HCT116 (cell line): ENCODE measurements around the gene TPPP2. TPM values are rescaled to one million over a fixed set of nuclear protein-coding genes. Genes with fewer than 3 reads are reported as not detected.

Source experiments
- ATAC-seq: fragments of 200-7000 bp; cut with Tn5 transposase; 2 replicates; pipeline ENCODE4 v1.9.1; 2020; ENCODE audit warnings: mild to moderate bottlenecking, moderate library complexity
- BruUV-seq: library from RNA; stranded (reverse); fragments of 400-500 nt; replicated peaks from 2 replicates; lab custom pipeline; 2021; lab: Mats Ljungman, UMichigan
- CTCF ChIA-PET: fragments of 300-600 bp; sonication (Branson Sonifier 250); formaldehyde crosslinking; loops from one replicate; lab custom pipeline; 2021; ENCODE audit warnings: antibody characterized with exemption; lab: Charles Lee
- POLR2A ChIA-PET: fragments of 300-600, 350-600 bp; sonication (Branson Sonifier 250); formaldehyde crosslinking; loops from one replicate; lab custom pipeline; 2021; ENCODE audit warnings: antibody characterized with exemption; lab: Charles Lee
- RAD21 ChIA-PET, 2 experiments: fragments of 300-600 bp; sonication (Branson Sonifier 250); formaldehyde crosslinking; loops; one replicate each; lab custom pipeline; 2023; ENCODE audit warnings: low total read pairs in 2 of 2; ENCODE audit not compliant: uncharacterized antibody in 2 of 2, unreplicated experiment in 2 of 2, low non-redundant PET in 1 of 2; lab: Charles Lee
- DNase-seq: peaks from one replicate; pipeline ENCODE4 v3.0.0-alpha.2; 2010; ENCODE audit warnings: low read depth, low spot score
- H2AFZ ChIP-seq: fragments of 200-600 bp; shearing (Covaris generic), sonication (generic); 2 replicates; pipeline ENCODE4 v1.6.1; 2017; ENCODE audit warnings: low read depth, mixed run types, mixed read lengths, antibody characterized with exemption, low read length; ENCODE audit not compliant: poor library complexity, severe bottlenecking
- H3K27ac ChIP-seq: 2 replicates; pipeline ENCODE4 v1.5.1; 2012; ENCODE audit warnings: low read depth, low read length
- H3K27me3 ChIP-seq: fragments of 200-600 bp; sonication (generic); 2 replicates; pipeline ENCODE4 v1.6.1; 2016; ENCODE audit warnings: mixed run types, low read length, mixed read lengths; ENCODE audit not compliant: insufficient read depth
- H3K36me3 ChIP-seq, 2 experiments: fragments of 200-500 bp in 1 of 2; fragments of 200-600 bp in 1 of 2; sonication (Bioruptor generic) in 1 of 2; sonication (generic) in 1 of 2; 2 replicates each; pipeline versions ENCODE4 v1.5.1 to v1.6.1; 2014 to 2016; ENCODE audit warnings: low read length in 2 of 2, inconsistent platforms in 1 of 2, mixed read lengths in 1 of 2, mixed run types in 1 of 2; ENCODE audit not compliant: insufficient read depth in 2 of 2, control insufficient read depth in 1 of 2
- H3K4me1 ChIP-seq, 2 experiments: fragments of 200-600 bp in 1 of 2; sonication (generic) in 1 of 2; 2 replicates each; pipeline versions ENCODE4 v1.5.1 to v1.6.1; 2012 to 2017; ENCODE audit warnings: low read length in 2 of 2, inconsistent platforms in 1 of 2, mild to moderate bottlenecking in 1 of 2, mixed read lengths in 1 of 2, mixed run types in 1 of 2, moderate library complexity in 1 of 2; ENCODE audit not compliant: insufficient read depth in 2 of 2, control insufficient read depth in 1 of 2
- H3K4me2 ChIP-seq: fragments of 200-600 bp; sonication (generic); 2 replicates; pipeline ENCODE4 v1.6.1; 2017; ENCODE audit warnings: mixed run types, low read length, mixed read lengths
- H3K4me3 ChIP-seq, 2 experiments: fragments of 200-600 bp in 1 of 2; sonication (generic) in 1 of 2; replicated peaks in 1 of 2; 2 replicates each; pipeline ENCODE4 v1.5.1; 2011 to 2016; ENCODE audit warnings: low read length in 2 of 2, control low read depth in 1 of 2, low read depth in 1 of 2, mild to moderate bottlenecking in 1 of 2, mixed read lengths in 1 of 2, mixed run types in 1 of 2
- H3K79me2 ChIP-seq: fragments of 200-600 bp; sonication (generic); 2 replicates; pipeline ENCODE4 v1.6.1; 2017; ENCODE audit warnings: mild to moderate bottlenecking, mixed run types, low read length, moderate library complexity, mixed read lengths; ENCODE audit not compliant: insufficient read depth
- H3K9ac ChIP-seq: fragments of 200-600 bp; sonication (generic); 2 replicates; pipeline ENCODE4 v1.6.1; 2016; ENCODE audit warnings: low read length, mixed read lengths
- H3K9me2 ChIP-seq: fragments of 200-600 bp; sonication (generic), shearing (Covaris generic); 2 replicates; pipeline ENCODE4 v1.6.1; 2017; ENCODE audit warnings: mixed run types, mild to moderate bottlenecking, moderate library complexity; ENCODE audit not compliant: insufficient read depth
- H3K9me3 ChIP-seq, 2 experiments: fragments of 200-500 bp in 1 of 2; fragments of 200-600 bp in 1 of 2; sonication (Bioruptor generic) in 1 of 2; sonication (generic) in 1 of 2; 2 replicates each; pipeline ENCODE4 v1.6.1; 2014 to 2017; ENCODE audit warnings: low read length in 2 of 2, mixed read lengths in 2 of 2, inconsistent platforms in 1 of 2, low read depth in 1 of 2, mild to moderate bottlenecking in 1 of 2, mixed run types in 1 of 2, moderate library complexity in 1 of 2; ENCODE audit not compliant: control insufficient read depth in 1 of 2, insufficient read depth in 1 of 2
- H4K20me1 ChIP-seq: fragments of 200-600 bp; sonication (generic), shearing (Covaris generic); 2 replicates; pipeline ENCODE4 v1.6.1; 2017; ENCODE audit warnings: mixed run types, mild to moderate bottlenecking, moderate library complexity; ENCODE audit not compliant: insufficient read depth
- ATF3 ChIP-seq: IDR thresholded peaks from 2 replicates; pipeline ENCODE4 v1.6.1; 2012
- CEBPB ChIP-seq: IDR thresholded peaks from 2 replicates; pipeline ENCODE4 v1.6.1; 2012; ENCODE audit warnings: low read depth
- CTCF ChIP-seq, 3 experiments: fragments of 200-600 bp in 1 of 3; sonication (generic) in 1 of 3; IDR thresholded peaks in 2 of 3; conservative IDR thresholded peaks in 1 of 3; 2 replicates each; pipeline ENCODE4 v1.5.1; 2012 to 2017; ENCODE audit warnings: low read depth in 2 of 3, low read length in 2 of 3, antibody characterized with exemption in 1 of 3, borderline replicate concordance in 1 of 3, control low read depth in 1 of 3, mild to moderate bottlenecking in 1 of 3, mixed read lengths in 1 of 3, mixed run types in 1 of 3, moderate library complexity in 1 of 3; ENCODE audit not compliant: insufficient read depth in 1 of 3
- EGR1 ChIP-seq: IDR thresholded peaks from 2 replicates; pipeline ENCODE4 v1.6.1; 2012; ENCODE audit warnings: low read depth
- ELF1 ChIP-seq: IDR thresholded peaks from 2 replicates; pipeline ENCODE4 v1.6.1; 2012; ENCODE audit warnings: low read depth, borderline replicate concordance
- FOSL1 ChIP-seq: IDR thresholded peaks from 2 replicates; pipeline ENCODE4 v1.6.1; 2012; ENCODE audit warnings: low read depth
- MAX ChIP-seq: IDR thresholded peaks from 2 replicates; pipeline ENCODE4 v1.6.1; 2012
- POLR2A ChIP-seq: IDR thresholded peaks from 2 replicates; pipeline ENCODE4 v1.7.0; 2011; ENCODE audit warnings: borderline replicate concordance; ENCODE audit not compliant: insufficient read depth, insufficient read length; ENCODE audit errors: extremely low read depth
- POLR2AphosphoS5 ChIP-seq: IDR thresholded peaks from 2 replicates; pipeline ENCODE4 v1.6.1; 2011; ENCODE audit warnings: mild to moderate bottlenecking, low read depth, low read length, moderate library complexity
- REST ChIP-seq: IDR thresholded peaks from 2 replicates; pipeline ENCODE4 v1.6.1; 2012; ENCODE audit warnings: low read depth
- SIN3A ChIP-seq: IDR thresholded peaks from 2 replicates; pipeline ENCODE4 v1.6.1; 2012; ENCODE audit warnings: low read depth
- SP1 ChIP-seq: IDR thresholded peaks from 2 replicates; pipeline ENCODE4 v1.6.1; 2012; ENCODE audit warnings: low read depth
- SRF ChIP-seq: IDR thresholded peaks from 2 replicates; pipeline ENCODE4 v1.6.1; 2012; ENCODE audit warnings: low read depth
- TCF7L2 ChIP-seq: IDR thresholded peaks from 2 replicates; pipeline ENCODE4 v1.7.0; 2011; ENCODE audit warnings: borderline replicate concordance, inconsistent platforms; ENCODE audit not compliant: insufficient read depth, insufficient read length; ENCODE audit errors: extremely low read depth
- YY1 ChIP-seq: IDR thresholded peaks from 2 replicates; pipeline ENCODE4 v1.6.1; 2011; ENCODE audit warnings: low read length, low read depth, moderate library complexity, mild to moderate bottlenecking; ENCODE audit not compliant: insufficient replicate concordance; ENCODE audit errors: extremely low read depth
- ZFX ChIP-seq: fragments of 450-650 bp; IDR thresholded peaks from 2 replicates; pipeline ENCODE4 v1.6.1; 2017
- ZNF274 ChIP-seq: fragments of 200-500 bp; sonication (Bioruptor generic); IDR thresholded peaks from 2 replicates; pipeline ENCODE4 v1.6.1; 2014; ENCODE audit warnings: mild to moderate bottlenecking, low read depth, low read length, inconsistent platforms
- intact Hi-C: fragments of 100-400 bp; cut with micrococcal nuclease; formaldehyde crosslinking; loops from 2 replicates; pipeline ENCODE4 v1.10.0; 2022
- total RNA-seq: library from RNA; stranded (reverse); gene quantifications from one replicate; pipeline ENCODE4 v1.2.1, GENCODE V29; 2021; ENCODE audit not compliant: unreplicated experiment

TPPP2 gene
- total RNA-seq, 1 experiment from 2014 or later, result not detected

GRCh38 chr14:21060614-21061346 is 30.8 kb downstream of the TPPP2 start:
- no peaks in the 10 kb centered on the region for H3K36me3 ChIP-seq
- no peak overlapping the region for H2AFZ ChIP-seq
- POLR2A ChIA-PET, result no interaction called here
- peaks cover 5% of the 10 kb centered on the region for H3K27me3 ChIP-seq
- TF ChIP-seq ZFX (no peak), CEBPB (no peak), SRF (no peak), TCF7L2 (no peak), ZNF274 (no peak), YY1 (no peak), SP1 (no peak), SIN3A (no peak), CTCF (IDR thresholded peaks at IDR 0.05 in 2 of 3, conservative IDR thresholded peaks at IDR 0.05 in 1 of 3; ENCODE audit: borderline replicate concordance in 1 of 3, insufficient read depth in 1 of 3, low read depth in 2 of 3, low read length in 2 of 3) (no peak), ELF1 (no peak), POLR2AphosphoS5 (no peak), MAX (no peak), REST (no peak), EGR1 (no peak), ATF3 (no peak), FOSL1 (no peak), POLR2A (no peak)
- TF ChIP-seq, all 23 proteins: peak for 0
- no peaks in the 10 kb centered on the region for H3K9me2 ChIP-seq
- ATAC-seq (no peak), DNase-seq (no peak)
- no TSS peak for BruUV-seq
- CTCF ChIA-PET, result no interaction called here
- no peak overlapping the region for H3K27ac ChIP-seq
- no peak overlapping the region for H3K4me3 ChIP-seq
- H3K4me2 ChIP-seq, result no peak overlapping the region
- intact Hi-C loops, result no loop called here
- RAD21 ChIA-PET, result no interaction called here
- no peaks in the 10 kb centered on the region for H3K79me2 ChIP-seq
- H3K9me3 ChIP-seq, result no peaks in the 10 kb centered on the region
- H4K20me1 ChIP-seq, result no peaks in the 10 kb centered on the region
- H3K4me1 ChIP-seq, result no peaks in the 10 kb centered on the region
- H3K9ac ChIP-seq, result no peak overlapping the region
